GM19099 (cell line): ENCODE data around the gene IFNGR2.

ENCODE experiments used
- POLR2A ChIP-seq: IDR thresholded peaks from 3 replicates; pipeline ENCODE4 v1.6.1; 2011; ENCODE audit warnings: low read depth; ENCODE audit not compliant: insufficient read length; ENCODE audit errors: extremely low read depth

Gene IFNGR2, protein sequence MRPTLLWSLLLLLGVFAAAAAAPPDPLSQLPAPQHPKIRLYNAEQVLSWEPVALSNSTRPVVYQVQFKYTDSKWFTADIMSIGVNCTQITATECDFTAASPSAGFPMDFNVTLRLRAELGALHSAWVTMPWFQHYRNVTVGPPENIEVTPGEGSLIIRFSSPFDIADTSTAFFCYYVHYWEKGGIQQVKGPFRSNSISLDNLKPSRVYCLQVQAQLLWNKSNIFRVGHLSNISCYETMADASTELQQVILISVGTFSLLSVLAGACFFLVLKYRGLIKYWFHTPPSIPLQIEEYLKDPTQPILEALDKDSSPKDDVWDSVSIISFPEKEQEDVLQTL

DNA sequence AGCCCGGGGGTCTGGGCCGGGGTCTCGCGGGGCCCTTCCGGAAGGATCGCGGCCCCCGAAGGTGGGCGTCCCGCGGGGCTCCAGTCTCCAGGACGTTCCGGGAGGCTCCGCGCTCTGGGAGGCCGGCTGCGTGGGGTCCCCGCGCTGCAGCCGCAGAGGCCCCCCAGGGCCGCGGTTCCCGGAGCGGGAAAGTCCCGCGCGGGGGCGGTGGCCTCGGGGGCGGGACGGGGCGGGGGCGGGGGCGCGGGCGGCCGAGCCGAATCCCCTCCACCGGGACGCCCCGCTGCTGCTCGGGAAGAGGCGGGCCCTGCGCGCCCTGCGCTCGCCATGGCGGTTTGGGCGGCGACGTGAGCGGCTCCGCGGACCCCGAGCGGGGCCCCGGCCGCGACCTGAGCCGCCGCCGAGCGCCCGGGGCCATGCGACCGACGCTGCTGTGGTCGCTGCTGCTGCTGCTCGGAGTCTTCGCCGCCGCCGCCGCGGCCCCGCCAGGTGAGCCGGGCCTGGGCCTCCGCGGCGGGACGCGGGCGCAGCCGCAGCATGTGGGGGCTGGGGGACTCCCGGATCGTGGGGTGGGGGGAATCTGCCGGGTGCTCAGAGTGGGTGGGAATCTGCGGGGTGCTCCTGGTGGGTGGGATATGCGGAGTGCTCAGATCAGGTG lies at the start of gene IFNGR2:
IFNGR2 (plus strand) TSS at position 286 of the 658 bp plus-strand sequence; CDS start at position 417, 131 bp downstream.
- peak; percentile 57 for TF ChIP-seq POLR2A

DNA sequence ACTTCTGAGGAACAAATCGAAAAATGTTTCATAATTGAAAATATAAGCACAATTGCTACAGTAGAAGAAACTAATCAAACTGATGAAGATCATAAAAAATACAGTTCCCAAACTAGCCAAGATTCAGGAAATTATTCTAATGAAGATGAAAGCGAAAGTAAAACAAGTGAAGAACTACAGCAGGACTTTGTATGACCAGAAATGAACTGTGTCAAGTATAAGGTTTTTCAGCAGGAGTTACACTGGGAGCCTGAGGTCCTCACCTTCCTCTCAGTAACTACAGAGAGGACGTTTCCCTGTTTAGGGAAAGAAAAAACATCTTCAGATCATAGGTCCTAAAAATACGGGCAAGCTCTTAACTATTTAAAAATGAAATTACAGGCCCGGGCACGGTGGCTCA lies 47.9 kb upstream of the IFNGR2 start:
- no peak for TF ChIP-seq POLR2A

DNA sequence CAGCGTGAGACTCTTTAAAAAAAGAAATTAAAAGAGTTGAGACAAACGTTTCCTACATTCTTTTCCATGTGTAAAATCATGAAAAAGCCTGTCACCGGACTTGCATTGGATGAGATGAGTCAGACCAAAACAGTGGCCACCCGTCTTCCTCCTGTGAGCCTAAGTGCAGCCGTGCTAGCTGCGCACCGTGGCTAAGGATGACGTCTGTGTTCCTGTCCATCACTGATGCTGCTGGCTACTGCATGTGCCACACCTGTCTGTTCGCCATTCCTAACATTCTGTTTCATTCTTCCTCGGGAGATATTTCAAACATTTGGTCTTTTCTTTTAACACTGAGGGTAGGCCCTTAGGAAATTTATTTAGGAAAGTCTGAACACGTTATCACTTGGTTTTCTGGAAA lies 47.2 kb upstream of the IFNGR2 start:
- no peak for TF ChIP-seq POLR2A

DNA sequence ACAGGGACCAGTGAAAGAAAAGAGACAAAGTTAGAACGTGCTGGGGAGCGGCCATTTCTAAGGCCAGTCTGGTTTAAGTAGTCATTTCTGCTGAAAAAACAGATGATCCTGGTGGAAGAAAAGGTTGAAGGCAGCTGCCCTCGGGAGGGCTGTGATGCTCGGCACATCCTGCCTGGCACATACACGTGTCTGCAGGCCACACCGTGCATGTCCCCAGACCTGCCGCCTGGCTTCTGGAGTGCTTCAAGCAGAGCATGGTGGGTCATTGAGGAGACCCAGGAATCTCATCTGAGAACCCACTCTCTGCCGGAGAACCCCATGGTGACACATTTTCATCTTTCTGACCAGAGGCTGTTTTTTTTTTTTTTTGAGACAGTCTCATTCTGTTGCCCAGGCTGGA lies 46.0 kb upstream of the IFNGR2 start:
- no peak for TF ChIP-seq POLR2A

DNA sequence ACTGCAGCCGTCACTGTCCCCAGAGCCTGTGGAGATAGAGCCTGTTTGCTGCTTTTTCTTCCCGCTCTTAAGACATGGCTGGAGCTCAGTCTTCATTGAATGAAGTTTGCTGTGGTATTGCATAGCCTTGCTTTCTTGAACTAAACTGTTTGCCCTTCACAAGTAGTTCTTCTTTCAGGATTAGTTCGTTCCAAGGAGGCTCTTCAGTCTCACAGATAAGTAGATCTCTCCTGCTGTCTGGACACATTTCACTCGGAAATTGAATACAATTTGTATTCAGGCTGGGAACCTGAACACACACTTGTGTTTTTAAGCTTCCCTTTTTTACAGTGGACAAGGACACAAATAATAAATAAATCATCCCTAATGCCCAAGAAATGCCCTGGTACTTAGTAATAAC lies 43.8 kb upstream of the IFNGR2 start:
- TF ChIP-seq POLR2A, result no peak

DNA sequence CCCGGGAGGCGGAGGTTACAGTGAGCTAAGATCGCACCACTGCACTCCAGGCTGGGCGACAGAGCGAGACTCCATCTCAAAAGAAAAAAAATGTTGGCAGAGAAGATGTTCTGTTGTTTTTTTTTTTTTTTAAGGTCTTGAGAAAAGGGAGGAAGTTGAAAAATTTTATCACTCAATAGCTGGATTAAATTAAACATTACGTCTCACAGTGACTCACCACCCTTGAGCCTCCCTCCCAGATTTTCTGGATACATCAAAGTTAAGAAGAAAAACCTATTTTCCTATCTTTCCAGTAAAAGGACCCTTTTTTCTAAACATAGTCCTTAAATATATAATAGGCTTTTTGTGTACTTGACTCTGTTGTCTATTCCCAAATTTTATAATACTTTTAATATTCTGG lies 42.9 kb upstream of the IFNGR2 start:
- TF ChIP-seq POLR2A, result no peak

DNA sequence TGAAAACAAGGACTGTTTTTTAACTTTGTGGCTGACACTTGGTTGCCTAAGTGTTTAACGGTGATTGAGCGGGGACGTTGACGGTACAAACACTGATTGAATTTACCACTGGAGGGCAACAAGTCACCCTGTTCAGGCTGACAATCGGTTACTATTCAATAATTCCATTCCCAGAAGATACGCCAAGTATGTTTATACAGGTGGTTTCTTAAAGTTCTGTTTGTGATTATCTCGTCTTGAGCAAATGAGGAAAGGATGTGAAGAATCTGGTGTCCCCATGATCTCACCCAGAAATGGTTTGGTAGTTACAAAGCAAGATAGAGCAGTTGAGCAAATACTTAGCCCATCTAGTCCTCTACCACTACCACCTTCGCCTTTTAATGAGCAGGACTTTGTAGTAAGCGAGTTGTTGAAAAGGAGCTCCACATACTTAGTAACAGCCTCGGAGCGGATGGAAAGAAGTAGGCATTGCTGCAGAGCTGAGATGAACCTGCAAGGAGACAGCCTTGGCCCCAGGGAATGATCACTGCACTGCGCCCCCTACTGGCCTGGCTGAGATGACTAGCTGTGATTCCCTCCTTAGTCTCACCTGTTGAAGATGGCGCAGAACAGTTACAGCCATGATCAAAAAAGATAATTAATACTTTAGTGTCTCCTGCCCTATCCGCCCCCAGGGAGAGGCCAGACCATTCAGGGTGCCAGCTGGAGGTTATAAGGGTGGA lies 42.2 kb upstream of the IFNGR2 start:
- no peak for TF ChIP-seq POLR2A

DNA sequence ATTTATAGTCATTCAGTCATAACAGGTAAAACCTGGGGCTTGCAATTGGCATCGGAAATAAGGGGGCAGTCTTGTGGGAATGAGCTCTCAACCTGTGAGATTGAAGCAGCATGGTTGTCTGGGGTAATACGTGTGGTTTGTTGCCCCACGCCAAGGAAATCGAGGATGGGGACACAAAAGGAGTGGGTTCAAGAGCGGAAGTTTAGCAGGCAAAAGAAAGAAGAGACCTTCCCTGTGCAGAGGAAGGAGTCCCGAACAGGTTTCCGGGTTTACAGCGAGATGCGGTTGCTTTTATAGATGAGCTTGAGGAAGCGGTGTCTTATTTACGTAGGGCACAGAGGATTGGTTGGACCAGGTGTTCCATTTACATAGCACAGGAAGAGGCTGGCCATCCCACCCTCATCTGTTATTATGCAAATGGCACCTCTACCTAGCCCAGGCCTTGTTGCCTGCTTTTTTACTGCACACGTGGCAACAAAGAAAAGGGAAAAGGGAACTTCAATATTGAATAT lies 41.1 kb upstream of the IFNGR2 start:
- TF ChIP-seq POLR2A, result peak; percentile 85

DNA sequence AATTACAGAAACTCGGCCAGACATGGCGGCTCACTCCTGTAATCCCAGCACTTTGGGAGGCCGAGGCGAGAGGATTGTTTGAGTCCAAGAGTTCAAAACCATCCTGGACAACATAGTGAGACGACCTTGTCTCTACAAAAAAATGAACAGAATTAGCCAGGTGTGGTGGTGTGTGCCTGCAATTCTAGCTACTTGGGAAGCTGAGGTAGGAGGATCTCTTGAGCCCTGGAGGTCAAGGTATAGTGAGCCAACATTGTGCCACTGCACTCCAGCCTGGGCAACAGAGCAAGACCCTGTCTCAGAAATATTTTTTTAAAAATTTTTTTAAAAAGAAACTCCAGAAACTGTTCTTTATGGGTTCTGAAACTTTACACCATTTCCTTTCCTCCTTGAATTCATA lies 38.4 kb upstream of the IFNGR2 start:
- TF ChIP-seq POLR2A, result no peak

DNA sequence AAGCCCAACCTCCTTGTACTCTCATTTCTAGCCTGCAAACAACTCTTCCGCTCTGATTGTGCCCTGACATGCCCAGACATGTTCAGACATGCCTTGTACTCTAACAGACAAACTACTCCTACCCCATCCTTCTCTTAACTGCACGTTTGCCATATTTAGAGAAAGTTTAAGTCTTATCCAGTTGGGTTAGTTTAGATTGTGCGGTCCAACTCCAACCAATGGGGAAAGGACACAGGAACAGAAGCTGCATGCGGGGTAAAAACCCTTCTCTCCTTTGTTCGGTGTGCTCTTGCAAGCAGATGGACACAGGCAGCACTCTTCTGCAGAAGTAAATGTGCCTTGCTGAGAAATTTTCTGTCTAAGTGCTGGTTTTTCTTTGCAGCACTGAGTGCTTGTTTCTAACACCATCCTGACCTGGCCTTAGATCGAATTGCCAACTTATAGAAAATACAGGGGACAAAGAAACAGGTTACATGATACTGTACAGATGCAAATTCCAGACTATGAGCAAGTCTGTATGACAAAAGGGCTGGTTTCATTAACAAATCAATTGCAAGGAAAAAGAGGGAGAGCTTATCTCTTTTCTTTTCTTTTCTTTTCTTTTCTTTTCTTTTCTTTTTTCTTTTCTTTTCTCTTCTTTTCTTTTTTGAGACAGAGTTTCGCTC lies 35.8 kb upstream of the IFNGR2 start:
- TF ChIP-seq POLR2A, result no peak

DNA sequence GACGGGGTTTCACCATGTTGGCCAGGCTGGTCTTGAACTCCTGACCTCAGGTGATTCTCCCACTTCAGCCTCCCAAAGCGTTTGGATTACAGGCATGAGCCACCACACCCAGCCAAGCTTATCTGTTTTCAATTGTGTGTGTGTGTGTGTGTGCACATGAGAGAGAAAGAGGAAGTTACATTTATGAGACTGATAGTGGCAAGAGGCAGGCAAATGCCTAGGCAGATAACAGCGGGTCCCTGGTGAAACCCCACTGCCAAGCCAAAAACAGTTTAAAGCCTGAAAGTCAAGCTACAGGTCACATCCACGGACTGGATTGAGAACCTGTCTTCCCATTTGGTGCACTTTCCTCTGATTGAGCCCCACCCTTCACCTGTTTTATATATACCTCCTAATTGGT lies 35.1 kb upstream of the IFNGR2 start:
- TF ChIP-seq POLR2A, result no peak

DNA sequence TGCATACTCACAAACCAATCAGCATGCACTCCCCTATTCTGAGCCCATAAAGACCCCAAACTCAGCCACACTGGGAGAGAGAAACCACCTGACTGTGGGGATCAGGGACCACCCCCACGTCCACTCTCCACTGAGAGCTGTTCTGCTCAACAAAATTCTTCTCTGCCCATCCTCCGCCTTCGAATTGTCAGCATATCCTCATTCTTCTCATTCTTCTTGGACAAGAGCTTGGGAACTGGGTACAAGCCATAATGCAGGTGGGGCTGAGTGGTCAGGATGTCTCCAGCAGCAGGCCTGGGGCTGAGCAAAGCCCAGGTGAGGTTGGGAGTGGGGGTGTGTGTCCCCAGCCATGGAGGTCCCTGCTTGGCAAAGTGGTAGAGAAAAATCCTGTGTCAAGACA lies 34.6 kb upstream of the IFNGR2 start:
- TF ChIP-seq POLR2A, result no peak

DNA sequence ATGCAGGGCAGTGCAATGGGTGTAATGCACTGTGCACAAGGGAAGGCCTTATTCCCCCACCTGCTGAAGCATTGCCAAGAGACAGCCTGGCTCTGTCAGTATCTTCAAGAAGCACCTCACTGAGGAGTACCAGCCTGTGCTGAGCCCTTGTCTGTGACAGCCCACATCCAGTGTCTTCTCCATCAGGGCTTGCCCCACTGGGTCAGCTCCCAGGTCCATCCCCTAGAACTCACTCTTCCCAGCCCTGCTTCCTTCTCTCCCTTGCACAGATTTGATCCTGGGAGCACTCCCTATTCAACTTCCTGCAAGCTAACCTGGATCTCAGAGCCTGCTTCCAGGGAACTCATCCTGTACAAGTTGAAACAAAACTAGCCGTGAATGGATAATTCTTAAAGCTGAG lies 33.6 kb upstream of the IFNGR2 start:
- no peak for TF ChIP-seq POLR2A

DNA sequence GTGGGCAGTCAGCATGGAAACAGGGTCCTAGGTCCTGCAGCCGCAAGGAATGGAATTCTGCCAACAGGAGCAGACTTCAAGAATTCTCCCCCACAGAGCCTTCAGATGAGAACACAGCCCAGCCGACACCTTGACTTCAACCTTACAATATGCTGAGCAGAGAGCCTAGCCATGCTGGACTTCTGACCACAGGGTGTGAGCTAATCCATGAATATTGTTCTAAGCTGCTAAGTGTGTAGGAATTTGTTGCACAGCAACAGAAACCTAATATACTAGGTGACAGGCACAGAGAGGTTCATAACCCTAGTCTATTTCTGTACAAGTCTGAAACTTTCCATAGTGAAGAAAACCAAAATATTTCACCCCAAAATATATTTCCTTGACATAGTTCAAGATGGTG lies 32.9 kb upstream of the IFNGR2 start:
- TF ChIP-seq POLR2A, result no peak

DNA sequence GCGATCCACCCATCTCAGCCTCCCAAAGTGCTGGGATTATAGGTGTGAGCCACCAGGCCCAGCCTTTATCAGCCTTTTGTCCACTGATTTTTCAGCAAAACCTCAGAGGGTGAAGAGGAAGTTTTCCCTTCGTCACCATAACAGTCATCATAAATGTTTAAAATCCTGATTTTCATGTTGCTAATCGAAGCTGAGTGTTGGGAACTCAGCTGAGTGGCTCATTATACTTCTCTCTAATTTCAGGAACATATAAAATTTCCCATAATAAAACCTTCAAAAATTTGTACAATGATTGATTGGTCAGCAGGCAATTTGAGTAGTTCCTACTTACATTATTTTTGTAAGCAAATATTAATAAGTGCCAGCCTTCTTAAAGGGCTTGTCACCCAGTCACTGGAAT lies 31.8 kb upstream of the IFNGR2 start:
- TF ChIP-seq POLR2A, result no peak

DNA sequence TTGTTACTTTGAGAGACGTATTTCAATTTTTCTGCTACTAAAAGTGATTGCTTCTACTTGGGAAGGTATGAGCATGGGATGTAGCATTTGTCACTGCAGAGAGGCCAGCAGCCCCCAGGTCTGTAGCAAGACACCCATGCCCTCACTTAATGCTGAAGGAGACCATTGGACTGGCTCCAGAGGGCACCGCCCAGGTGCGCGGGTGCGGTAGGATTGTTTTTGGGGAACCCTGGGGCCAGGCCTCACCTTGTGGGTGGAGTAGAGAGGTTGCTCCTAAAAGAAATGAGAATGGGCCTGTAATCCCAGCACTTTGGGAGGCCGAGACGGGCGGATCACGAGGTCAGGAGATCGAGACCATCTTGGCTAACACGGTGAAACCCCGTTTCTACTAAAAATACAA lies 30.6 kb upstream of the IFNGR2 start:
- TF ChIP-seq POLR2A, result no peak

DNA sequence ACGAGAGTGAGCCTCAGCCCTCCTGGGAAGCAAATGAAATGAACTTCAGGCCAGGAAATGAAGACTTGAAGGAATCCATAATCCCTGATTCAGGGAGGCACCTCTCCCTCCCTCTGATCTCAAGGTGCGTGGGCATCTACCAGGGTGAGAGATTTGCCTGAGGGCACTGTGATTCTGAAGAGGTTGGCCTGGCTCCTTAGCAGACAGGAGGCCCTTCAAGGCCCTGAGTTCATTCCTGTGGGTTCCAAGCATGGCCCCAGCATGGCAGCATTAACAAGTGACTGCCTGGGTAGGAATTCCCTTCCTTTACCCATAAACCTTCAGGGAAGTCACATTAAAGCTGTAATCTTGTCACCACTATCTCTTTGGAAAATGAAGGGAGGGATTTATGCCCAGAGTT lies 29.8 kb upstream of the IFNGR2 start:
- no peak for TF ChIP-seq POLR2A
